ENCODE data around the gene CNIH1. TPM values are rescaled to one million over a fixed set of nuclear protein-coding genes. Genes with fewer than 3 reads are reported as not detected.
A peak's percentile ranks its signal among the peaks of the same experiment; 100 is the strongest.

The CNIH1 gene
- total RNA-seq, 2 experiments from 2014 or later: 55.9 TPM

DNA sequence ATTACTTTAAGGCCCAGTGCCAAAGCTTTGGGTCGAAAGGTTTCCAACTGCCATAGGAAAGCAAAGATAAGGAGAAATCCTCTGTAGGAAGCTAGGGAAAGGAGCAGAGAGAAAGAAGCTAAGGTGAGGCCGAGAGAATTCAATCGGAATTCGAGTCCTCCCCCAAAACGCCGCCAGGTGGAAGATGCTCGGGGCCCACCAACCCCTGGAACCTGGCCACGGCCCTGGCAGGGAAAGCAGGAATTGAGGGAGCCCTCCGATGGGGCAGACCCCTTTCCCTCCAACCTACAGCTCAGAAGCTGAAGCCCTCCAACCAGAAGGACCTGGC lies 47.1 kb upstream of the CNIH1 start:
- Mint-ChIP-seq H3K27ac (peak overlapping the region; percentile 86), H3K27me3 (no peaks in the 10 kb centered on the region), H3K9me3 (no peaks in the 10 kb centered on the region), H3K4me1 (ENCODE audit: low read depth) (peaks cover 73% of the 10 kb centered on the region), H3K4me3 (peak overlapping the region; percentile 90), H3K36me3 (ENCODE audit: low read depth) (peaks cover 29% of the 10 kb centered on the region)
- DNase-seq (peak in 2 of 14 experiments; percentile 1 to 3), ATAC-seq (ENCODE audit: poor library complexity) (peak; percentile 18)
- TF ChIP-seq, protein P1, sequence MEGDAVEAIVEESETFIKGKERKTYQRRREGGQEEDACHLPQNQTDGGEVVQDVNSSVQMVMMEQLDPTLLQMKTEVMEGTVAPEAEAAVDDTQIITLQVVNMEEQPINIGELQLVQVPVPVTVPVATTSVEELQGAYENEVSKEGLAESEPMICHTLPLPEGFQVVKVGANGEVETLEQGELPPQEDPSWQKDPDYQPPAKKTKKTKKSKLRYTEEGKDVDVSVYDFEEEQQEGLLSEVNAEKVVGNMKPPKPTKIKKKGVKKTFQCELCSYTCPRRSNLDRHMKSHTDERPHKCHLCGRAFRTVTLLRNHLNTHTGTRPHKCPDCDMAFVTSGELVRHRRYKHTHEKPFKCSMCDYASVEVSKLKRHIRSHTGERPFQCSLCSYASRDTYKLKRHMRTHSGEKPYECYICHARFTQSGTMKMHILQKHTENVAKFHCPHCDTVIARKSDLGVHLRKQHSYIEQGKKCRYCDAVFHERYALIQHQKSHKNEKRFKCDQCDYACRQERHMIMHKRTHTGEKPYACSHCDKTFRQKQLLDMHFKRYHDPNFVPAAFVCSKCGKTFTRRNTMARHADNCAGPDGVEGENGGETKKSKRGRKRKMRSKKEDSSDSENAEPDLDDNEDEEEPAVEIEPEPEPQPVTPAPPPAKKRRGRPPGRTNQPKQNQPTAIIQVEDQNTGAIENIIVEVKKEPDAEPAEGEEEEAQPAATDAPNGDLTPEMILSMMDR (IDR thresholded peaks at IDR 0.05): no peak
- H3K27ac ChIP-seq (ENCODE audit: low read depth in 1 of 2, low read length in 2 of 2): peak overlapping the region; percentile 68 to 84
- peak overlapping the region; percentile 95 for H3K4me3 ChIP-seq (ENCODE audit: low read length)
- peaks cover 3% of the 10 kb centered on the region for H3K36me3 ChIP-seq (ENCODE audit: insufficient read depth, low read length)
- H3K27me3 ChIP-seq (ENCODE audit: control insufficient read depth in 1 of 2, insufficient read depth in 2 of 2, low read length in 2 of 2): no peaks in the 10 kb centered on the region
- POLR2A ChIA-PET: interaction anchor here (0.8 to 5.9 kb wide), 11 partner anchors 9 to 415 kb away, joined by 3 to 56 read pairs (median 4); partner anchors contain the start of genes CDKN3, CGRRF1, GCH1 and SAMD4A
- intact Hi-C loops (cut with DNase I, micrococcal nuclease): loop anchor here (2.0 to 10.0 kb wide), 4 partner anchors 46 to 1097 kb away; partner anchors contain the start of genes CNIH1 (in 2 of the 2), KTN1 (in 1 of the 2) and SAMD4A (in 1 of the 2)
- H3K4me1 ChIP-seq (ENCODE audit: insufficient read depth, low read length): peaks cover 32% of the 10 kb centered on the region
- H3K9me3 ChIP-seq (ENCODE audit: control insufficient read depth in 1 of 2, insufficient read depth in 1 of 2, low read length in 2 of 2): no peaks in the 10 kb centered on the region
- CTCF ChIA-PET: interaction anchor here (0.7 to 4.0 kb wide), 3 partner anchors 21 to 50 kb away, joined by 5 to 21 read pairs (median 8); partner anchors contain the start of genes CGRRF1 and CNIH1

GRCh38 chr14:54487771-54488170 lies 46.6 kb upstream of the CNIH1 start:
- peaks cover 34% of the 10 kb centered on the region for H3K36me3 Mint-ChIP-seq (ENCODE audit: low read depth)
- H3K4me1 ChIP-seq (ENCODE audit: insufficient read depth, low read length): peaks cover 32% of the 10 kb centered on the region
- no peaks in the 10 kb centered on the region for H3K27me3 ChIP-seq (ENCODE audit: control insufficient read depth in 1 of 2, insufficient read depth in 2 of 2, low read length in 2 of 2)
- no peaks in the 10 kb centered on the region for H3K27me3 Mint-ChIP-seq
- peak overlapping the region; percentile 86 for H3K27ac Mint-ChIP-seq
- DNase-seq (no peak), ATAC-seq (ENCODE audit: poor library complexity) (no peak)
- TF ChIP-seq, protein P1 (IDR thresholded peaks at IDR 0.05): no peak
- H3K27ac ChIP-seq (ENCODE audit: low read depth in 1 of 2, low read length in 2 of 2): peak overlapping the region in 1 of 2 donors; percentile 84
- H3K9me3 ChIP-seq (ENCODE audit: control insufficient read depth in 1 of 2, insufficient read depth in 1 of 2, low read length in 2 of 2): no peaks in the 10 kb centered on the region
- peak overlapping the region; percentile 90 for H3K4me3 Mint-ChIP-seq
- H3K4me3 ChIP-seq (ENCODE audit: low read length): peak overlapping the region; percentile 95
- H3K36me3 ChIP-seq (ENCODE audit: insufficient read depth, low read length): peaks cover 8% of the 10 kb centered on the region
- intact Hi-C loops (cut with DNase I, micrococcal nuclease): loop anchor here (2.0 to 10.0 kb wide), 5 partner anchors 45 to 1097 kb away; partner anchors contain the start of genes CNIH1 (in 2 of the 2), KTN1 (in 1 of the 2) and SAMD4A (in 1 of the 2)
- peaks cover 77% of the 10 kb centered on the region for H3K4me1 Mint-ChIP-seq (ENCODE audit: low read depth)
- ChIA-PET POLR2A (interaction anchor here (0.8 to 5.9 kb wide), 9 partner anchors 8 to 416 kb away, joined by 3 to 56 read pairs (median 4); partner anchors contain the start of genes CGRRF1, GCH1 and SAMD4A), CTCF (interaction anchor here (1.6 to 4.0 kb wide), 2 partner anchors 22 to 46 kb away, joined by 8 to 21 read pairs; partner anchors contain the start of genes CGRRF1 and CNIH1)
- no peaks in the 10 kb centered on the region for H3K9me3 Mint-ChIP-seq

DNA sequence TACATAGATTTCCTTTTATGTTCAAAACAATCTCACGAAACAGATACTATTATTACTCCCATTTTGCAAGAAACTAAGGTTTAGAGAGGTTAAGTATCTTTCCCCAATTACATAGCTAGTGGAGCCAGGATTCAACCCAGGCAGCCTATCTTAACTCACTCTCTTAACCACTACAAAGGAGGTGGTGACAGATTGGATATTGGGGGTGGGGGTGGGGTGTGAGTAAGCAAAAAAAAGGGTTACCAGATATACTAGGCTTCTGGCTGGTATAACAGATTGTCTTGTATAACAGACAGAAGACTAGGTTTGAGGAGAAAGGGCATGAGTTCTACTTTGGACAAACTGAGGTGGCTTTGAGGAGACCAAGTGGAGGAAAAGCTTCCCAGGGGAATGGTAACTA lies 45.5 kb upstream of the CNIH1 start:
- Mint-ChIP-seq H3K36me3 (ENCODE audit: low read depth) (peaks cover 45% of the 10 kb centered on the region), H3K4me1 (ENCODE audit: low read depth) (peaks cover 78% of the 10 kb centered on the region), H3K27ac (peak overlapping the region; percentile 86), H3K9me3 (no peaks in the 10 kb centered on the region), H3K27me3 (no peaks in the 10 kb centered on the region), H3K4me3 (peak overlapping the region; percentile 90)
- Histone ChIP-seq H3K9me3 (ENCODE audit: control insufficient read depth in 1 of 2, insufficient read depth in 1 of 2, low read length in 2 of 2) (no peaks in the 10 kb centered on the region), H3K36me3 (ENCODE audit: insufficient read depth, low read length) (peaks cover 16% of the 10 kb centered on the region), H3K4me3 (ENCODE audit: low read length) (no peak overlapping the region), H3K4me1 (ENCODE audit: insufficient read depth, low read length) (peaks cover 32% of the 10 kb centered on the region), H3K27ac (ENCODE audit: low read depth in 1 of 2, low read length in 2 of 2) (no peak overlapping the region), H3K27me3 (ENCODE audit: control insufficient read depth in 1 of 2, insufficient read depth in 2 of 2, low read length in 2 of 2) (no peaks in the 10 kb centered on the region)
- intact Hi-C loops (cut with DNase I, micrococcal nuclease): loop anchor here (2.0 to 10.0 kb wide), 4 partner anchors 44 to 1098 kb away; partner anchors contain the start of genes CNIH1 (in 1 of the 2), KTN1 (in 1 of the 2) and SAMD4A (in 1 of the 2)
- ATAC-seq (ENCODE audit: poor library complexity): no peak
- ChIA-PET CTCF (interaction anchor here (1.6 to 4.0 kb wide), 2 partner anchors 23 to 45 kb away, joined by 8 to 21 read pairs; partner anchors contain the start of genes CGRRF1 and CNIH1), POLR2A (interaction anchor here (2.1 to 5.9 kb wide), 2 partner anchors 23 to 79 kb away, joined by 11 to 56 read pairs; partner anchors contain the start of genes CGRRF1 and SAMD4A)
- DNase-seq: peak in 3 of 14 experiments; percentile 24 to 52 (median 39)
- TF ChIP-seq, protein P1 (IDR thresholded peaks at IDR 0.05): no peak

Data from CD4-positive, alpha-beta T cell (primary cell).